Body of pancreas (tissue), 4 donors: Measurements from ENCODE around the gene USP36. TPM values are rescaled to one million over a fixed set of nuclear protein-coding genes. Genes with fewer than 3 reads are reported as not detected.

Experiments used
- ATAC-seq: fragments of 150-250 bp; one replicate; pipeline ENCODE4 v1.9.1; 2016
- DNase-seq, 4 donors: peaks; one replicate each; pipeline ENCODE4 v3.0.0-alpha.2; 2019
- H3K27ac ChIP-seq, 4 donors: fragments of 200-600 bp; sonication (generic); 1 replicate in 3 of 4; 2 replicates in 1 of 4; pipeline versions ENCODE4 v1.5.1 to v1.6.1; 2016 to 2019; ENCODE audit warnings: mild to moderate bottlenecking in 1 of 4, mixed read lengths in 1 of 4, moderate library complexity in 1 of 4
- H3K27me3 ChIP-seq, 2 donors: fragments of 200-600 bp; sonication (generic); one replicate each; pipeline ENCODE4 v1.6.0; 2016; ENCODE audit warnings: mild to moderate bottlenecking in 1 of 2
- H3K36me3 ChIP-seq, 2 donors: fragments of 200-600 bp; sonication (generic); replicated peaks in 1 of 2; 2 replicates each; pipeline ENCODE4 v1.5.1; 2016; ENCODE audit warnings: low read depth in 2 of 2; ENCODE audit not compliant: insufficient read depth in 1 of 2
- H3K4me1 ChIP-seq: fragments of 200-600 bp; sonication (generic); one replicate; pipeline ENCODE4 v1.6.0; 2016
- H3K4me3 ChIP-seq, 2 donors: fragments of 200-600 bp; sonication (generic); 1 replicate in 1 of 2; 2 replicates in 1 of 2; pipeline ENCODE4 v1.5.1; 2016 to 2019
- H3K9me3 ChIP-seq, 3 donors: fragments of 200-600 bp; sonication (generic); 1 replicate in 2 of 3; 2 replicates in 1 of 3; pipeline ENCODE4 v1.5.1; 2016
- POLR2A ChIP-seq, 3 donors: fragments of 450-650 bp; IDR thresholded peaks; one replicate each; pipeline ENCODE4 v1.6.1; 2016; ENCODE audit warnings: antibody characterized with exemption in 3 of 3, mild to moderate bottlenecking in 2 of 3
- WGBS, 2 donors: methylation state at CpG; one replicate each; pipeline ENCODE4 v1.1.5; 2017; 5-methylcytosine and 5-hydroxymethylcytosine counted together
- intact Hi-C: fragments of 100-400 bp; cut with DNase I; formaldehyde crosslinking; loops from one replicate; pipeline ENCODE4 v1.15.1; 2023
- total RNA-seq, 2 donors: library from RNA; depleted of rRNA; stranded (reverse); fragments of >200 nt; gene quantifications; one replicate each; pipeline ENCODE4 v1.1.0, GENCODE V29; 2016
- TF ChIP-seq, protein P1 (sequence below), 7 experiments: fragments of 450-650 bp in 4 of 7; fragments of 200-600 bp in 3 of 7; sonication (generic) in 3 of 7; IDR thresholded peaks; one replicate each; pipeline ENCODE4 v1.5.1; 2016 to 2019; ENCODE audit warnings: antibody characterized with exemption in 7 of 7

Gene USP36
- total RNA-seq, 2 donors from 2014 or later: 28.5 to 55.4 TPM

DNA sequence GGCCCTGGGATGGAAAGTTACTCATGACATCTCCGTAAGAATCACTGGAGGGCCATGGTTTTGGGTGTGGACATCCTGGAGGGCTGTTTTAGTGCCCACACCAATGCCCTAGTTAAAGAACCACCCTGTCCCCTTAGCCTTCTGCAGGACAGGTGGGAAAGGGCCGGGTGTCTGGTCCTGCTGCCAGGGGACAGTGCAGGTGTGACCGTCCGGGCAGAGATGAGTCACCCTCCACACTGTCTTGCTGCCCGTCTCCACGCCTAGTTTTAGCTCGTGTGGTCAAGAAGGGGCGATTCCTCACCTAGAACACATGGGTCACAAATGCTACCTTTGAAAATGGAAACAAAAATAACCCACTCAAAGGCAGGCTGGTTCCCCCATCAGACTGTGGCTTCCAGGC lies 45.3 kb upstream of the USP36 start:
- no peak for TF ChIP-seq POLR2A (IDR thresholded peaks at IDR 0.05)
- TF ChIP-seq, protein P1, sequence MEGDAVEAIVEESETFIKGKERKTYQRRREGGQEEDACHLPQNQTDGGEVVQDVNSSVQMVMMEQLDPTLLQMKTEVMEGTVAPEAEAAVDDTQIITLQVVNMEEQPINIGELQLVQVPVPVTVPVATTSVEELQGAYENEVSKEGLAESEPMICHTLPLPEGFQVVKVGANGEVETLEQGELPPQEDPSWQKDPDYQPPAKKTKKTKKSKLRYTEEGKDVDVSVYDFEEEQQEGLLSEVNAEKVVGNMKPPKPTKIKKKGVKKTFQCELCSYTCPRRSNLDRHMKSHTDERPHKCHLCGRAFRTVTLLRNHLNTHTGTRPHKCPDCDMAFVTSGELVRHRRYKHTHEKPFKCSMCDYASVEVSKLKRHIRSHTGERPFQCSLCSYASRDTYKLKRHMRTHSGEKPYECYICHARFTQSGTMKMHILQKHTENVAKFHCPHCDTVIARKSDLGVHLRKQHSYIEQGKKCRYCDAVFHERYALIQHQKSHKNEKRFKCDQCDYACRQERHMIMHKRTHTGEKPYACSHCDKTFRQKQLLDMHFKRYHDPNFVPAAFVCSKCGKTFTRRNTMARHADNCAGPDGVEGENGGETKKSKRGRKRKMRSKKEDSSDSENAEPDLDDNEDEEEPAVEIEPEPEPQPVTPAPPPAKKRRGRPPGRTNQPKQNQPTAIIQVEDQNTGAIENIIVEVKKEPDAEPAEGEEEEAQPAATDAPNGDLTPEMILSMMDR (IDR thresholded peaks at IDR 0.05): no peak
- intact Hi-C loops: no loop called here
- H3K36me3 ChIP-seq: no peaks in the 10 kb centered on the region
- no peak for DNase-seq
- WGBS, 2 donors: 71 to 84% methylated on average over 6 to 8 of the region's 8 CpGs
- no peaks in the 10 kb centered on the region for H3K27me3 ChIP-seq
- no peak for ATAC-seq
- H3K4me1 ChIP-seq: peaks cover 43% of the 10 kb centered on the region
- H3K27ac ChIP-seq: peak overlapping the region in 2 of 4 donors; percentile 5 to 90
- no peaks in the 10 kb centered on the region for H3K9me3 ChIP-seq
- no peak overlapping the region for H3K4me3 ChIP-seq

DNA sequence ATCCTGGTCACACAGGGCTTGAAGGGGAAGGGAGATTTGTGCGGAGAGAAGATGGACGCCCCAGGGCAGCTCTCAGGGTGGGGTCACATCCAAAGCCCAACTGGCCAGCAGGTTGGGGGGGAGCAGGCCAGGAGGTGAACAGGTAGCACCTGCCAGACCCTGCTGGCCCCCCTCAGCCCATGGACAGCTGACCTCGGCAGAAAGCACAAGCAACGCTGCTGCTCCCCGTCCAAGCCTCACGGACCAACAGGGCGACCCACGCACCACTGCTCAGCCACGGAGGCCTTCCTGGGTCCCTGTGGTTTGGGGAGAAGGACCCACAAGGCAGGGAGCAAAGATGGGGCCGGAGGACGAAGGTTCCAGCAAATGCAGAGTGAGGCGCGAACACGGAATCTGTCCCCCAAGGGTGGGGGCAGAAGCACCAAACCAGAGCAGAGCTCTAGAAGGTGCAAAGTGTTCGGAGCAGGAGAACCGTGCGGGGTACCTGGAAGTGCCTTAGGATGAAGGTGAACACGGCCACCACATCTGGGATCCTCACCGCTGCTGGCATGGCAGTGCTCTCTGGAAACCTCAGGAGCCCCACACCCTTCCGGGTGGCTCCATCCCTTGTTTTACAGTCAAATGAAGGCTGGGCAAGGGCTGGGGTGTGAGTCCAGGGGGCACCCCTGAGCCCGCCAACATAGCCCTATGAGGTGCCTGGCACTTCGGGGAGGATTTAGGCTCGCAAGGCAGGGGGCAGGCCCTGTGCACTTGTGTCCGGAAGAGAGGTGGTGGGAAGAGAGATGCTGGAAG lies 44.5 kb upstream of the USP36 start:
- Histone ChIP-seq H3K27ac (peak overlapping the region in 3 of 4 donors; percentile 82 to 90 (median 88)), H3K4me3 (no peak overlapping the region), H3K36me3 (no peaks in the 10 kb centered on the region), H3K9me3 (no peaks in the 10 kb centered on the region), H3K4me1 (peaks cover 44% of the 10 kb centered on the region), H3K27me3 (no peaks in the 10 kb centered on the region)
- intact Hi-C loops: no loop called here
- no peak for ATAC-seq
- DNase-seq: no peak
- TF ChIP-seq POLR2A (IDR thresholded peaks at IDR 0.05): no peak
- TF ChIP-seq, protein P1 (IDR thresholded peaks at IDR 0.05): no peak
- WGBS, 2 donors: 90 to 94% methylated on average over 20 to 24 of the region's 24 CpGs

DNA sequence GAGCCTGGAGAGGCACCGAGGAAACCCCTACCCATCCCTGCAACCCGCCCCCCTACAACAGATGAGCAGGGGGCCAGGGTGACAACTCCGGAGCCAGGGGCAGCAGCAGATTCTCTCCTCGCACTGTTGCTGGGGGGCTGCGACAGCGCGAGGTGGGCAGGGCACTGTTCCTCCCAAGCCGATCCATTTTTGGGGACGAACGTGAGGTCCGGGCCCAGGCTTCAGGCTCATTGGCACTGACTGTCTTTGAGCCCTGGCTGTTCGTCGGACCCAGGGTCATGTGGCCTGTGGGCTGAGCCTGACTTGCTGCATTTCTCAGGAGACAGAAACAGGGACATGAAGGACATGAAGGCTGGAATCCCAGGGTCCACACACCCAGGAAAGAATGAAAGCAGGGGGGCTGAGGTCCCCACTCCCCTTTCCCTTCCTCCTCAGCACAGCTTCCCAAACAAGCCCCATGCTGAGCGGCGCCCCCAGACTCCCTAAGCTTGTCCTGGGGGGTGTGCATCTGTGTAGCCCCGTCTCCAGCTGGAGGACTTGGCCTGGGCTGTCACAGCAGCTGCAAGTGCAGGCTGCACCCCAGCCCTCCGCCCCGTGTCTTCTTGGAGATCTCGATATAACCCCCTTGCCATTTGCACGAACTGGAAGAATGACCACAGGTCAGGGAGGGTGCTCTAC lies 43.7 kb upstream of the USP36 start:
- no peak overlapping the region for H3K4me3 ChIP-seq
- H3K36me3 ChIP-seq: no peaks in the 10 kb centered on the region
- no peaks in the 10 kb centered on the region for H3K9me3 ChIP-seq
- intact Hi-C loops: no loop called here
- no peak for DNase-seq
- peaks cover 45% of the 10 kb centered on the region for H3K4me1 ChIP-seq
- no peak for ATAC-seq
- WGBS, 2 donors: 71 to 78% methylated on average over 6 to 20 of the region's 20 CpGs
- peak overlapping the region; percentile 35 to 90 (median 85) for H3K27ac ChIP-seq
- H3K27me3 ChIP-seq: no peaks in the 10 kb centered on the region
- TF ChIP-seq, protein P1 (IDR thresholded peaks at IDR 0.05): no peak
- no peak for TF ChIP-seq POLR2A (IDR thresholded peaks at IDR 0.05)

DNA sequence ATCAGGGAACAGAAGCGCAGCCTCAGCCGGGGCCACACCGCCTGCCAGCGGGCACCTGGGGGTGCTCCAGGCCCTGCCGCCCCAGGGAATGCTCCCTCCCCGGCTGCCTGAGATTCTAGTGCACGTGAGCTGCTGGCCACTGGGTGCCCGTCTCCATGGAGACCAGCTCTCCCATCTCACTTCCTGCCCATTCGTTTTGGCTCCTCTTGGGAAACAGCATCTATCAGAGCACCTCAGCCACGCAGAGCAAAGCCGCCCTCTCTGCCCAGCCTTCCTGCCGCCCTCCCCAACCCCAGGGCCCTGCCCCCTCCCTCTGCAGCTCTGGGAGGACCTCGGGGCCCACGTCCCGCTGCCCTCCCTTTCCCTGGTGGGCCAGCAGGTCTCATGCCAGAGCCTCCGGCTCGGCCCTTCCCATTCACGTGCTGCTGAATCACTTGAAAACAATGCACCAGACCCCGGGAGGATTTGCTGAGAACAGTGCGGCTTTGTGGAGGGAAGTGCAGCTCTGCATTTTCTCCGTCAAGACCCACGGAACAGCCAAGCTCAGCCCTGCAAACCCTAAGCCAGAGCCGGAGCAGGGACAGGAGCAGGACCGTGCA lies 43.0 kb upstream of the USP36 start:
- intact Hi-C loops: no loop called here
- peak; percentile 65 for ATAC-seq

More for the DNA sequence above, 43.0 kb upstream of the USP36 start:
- H3K27me3 ChIP-seq: no peaks in the 10 kb centered on the region
- peak overlapping the region; percentile 35 to 90 (median 85) for H3K27ac ChIP-seq
- no peak overlapping the region for H3K4me3 ChIP-seq
- no peaks in the 10 kb centered on the region for H3K9me3 ChIP-seq
- WGBS, 2 donors: 35 to 70% methylated on average over 12 to 24 of the region's 24 CpGs
- TF ChIP-seq, protein P1 (IDR thresholded peaks at IDR 0.05): peak in 1 of 7 experiments; percentile 14
- peak in 2 of 3 donors; percentile 52 to 59 for TF ChIP-seq POLR2A (IDR thresholded peaks at IDR 0.05)
- H3K4me1 ChIP-seq: peaks cover 45% of the 10 kb centered on the region
- no peaks in the 10 kb centered on the region for H3K36me3 ChIP-seq
- DNase-seq: peak; percentile 45 to 84 (median 70)
